ENCODE measurements around the gene CCDC122.

DNA sequence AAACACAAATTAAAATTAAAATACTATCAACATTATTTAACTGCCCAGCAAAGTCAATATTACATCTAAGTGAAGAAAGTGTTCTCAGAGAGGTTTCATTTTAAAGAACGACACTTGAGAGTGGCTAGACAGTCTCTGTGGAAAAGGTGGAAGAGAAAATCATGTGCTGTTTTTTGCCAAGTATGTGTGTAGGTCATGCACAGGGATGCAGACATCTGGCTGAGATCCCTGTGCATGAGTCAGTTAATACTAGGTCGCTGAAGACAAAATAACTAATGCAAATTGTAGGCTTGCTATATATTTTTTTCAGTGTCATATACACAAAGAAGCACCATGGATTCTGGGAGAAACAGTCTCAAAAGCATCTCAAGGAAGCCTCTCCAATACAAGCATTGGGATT, 48.5 kb downstream of the CCDC122 start:
- TF ChIP-seq POLR2AphosphoS5 (IDR thresholded peaks at IDR 0.05; ENCODE audit: low read depth), result no peak
- TF ChIP-seq, protein P1, sequence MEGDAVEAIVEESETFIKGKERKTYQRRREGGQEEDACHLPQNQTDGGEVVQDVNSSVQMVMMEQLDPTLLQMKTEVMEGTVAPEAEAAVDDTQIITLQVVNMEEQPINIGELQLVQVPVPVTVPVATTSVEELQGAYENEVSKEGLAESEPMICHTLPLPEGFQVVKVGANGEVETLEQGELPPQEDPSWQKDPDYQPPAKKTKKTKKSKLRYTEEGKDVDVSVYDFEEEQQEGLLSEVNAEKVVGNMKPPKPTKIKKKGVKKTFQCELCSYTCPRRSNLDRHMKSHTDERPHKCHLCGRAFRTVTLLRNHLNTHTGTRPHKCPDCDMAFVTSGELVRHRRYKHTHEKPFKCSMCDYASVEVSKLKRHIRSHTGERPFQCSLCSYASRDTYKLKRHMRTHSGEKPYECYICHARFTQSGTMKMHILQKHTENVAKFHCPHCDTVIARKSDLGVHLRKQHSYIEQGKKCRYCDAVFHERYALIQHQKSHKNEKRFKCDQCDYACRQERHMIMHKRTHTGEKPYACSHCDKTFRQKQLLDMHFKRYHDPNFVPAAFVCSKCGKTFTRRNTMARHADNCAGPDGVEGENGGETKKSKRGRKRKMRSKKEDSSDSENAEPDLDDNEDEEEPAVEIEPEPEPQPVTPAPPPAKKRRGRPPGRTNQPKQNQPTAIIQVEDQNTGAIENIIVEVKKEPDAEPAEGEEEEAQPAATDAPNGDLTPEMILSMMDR (IDR thresholded peaks at IDR 0.05; ENCODE audit: insufficient read depth, low read length), result no peak
- TF ChIP-seq, protein P2, sequence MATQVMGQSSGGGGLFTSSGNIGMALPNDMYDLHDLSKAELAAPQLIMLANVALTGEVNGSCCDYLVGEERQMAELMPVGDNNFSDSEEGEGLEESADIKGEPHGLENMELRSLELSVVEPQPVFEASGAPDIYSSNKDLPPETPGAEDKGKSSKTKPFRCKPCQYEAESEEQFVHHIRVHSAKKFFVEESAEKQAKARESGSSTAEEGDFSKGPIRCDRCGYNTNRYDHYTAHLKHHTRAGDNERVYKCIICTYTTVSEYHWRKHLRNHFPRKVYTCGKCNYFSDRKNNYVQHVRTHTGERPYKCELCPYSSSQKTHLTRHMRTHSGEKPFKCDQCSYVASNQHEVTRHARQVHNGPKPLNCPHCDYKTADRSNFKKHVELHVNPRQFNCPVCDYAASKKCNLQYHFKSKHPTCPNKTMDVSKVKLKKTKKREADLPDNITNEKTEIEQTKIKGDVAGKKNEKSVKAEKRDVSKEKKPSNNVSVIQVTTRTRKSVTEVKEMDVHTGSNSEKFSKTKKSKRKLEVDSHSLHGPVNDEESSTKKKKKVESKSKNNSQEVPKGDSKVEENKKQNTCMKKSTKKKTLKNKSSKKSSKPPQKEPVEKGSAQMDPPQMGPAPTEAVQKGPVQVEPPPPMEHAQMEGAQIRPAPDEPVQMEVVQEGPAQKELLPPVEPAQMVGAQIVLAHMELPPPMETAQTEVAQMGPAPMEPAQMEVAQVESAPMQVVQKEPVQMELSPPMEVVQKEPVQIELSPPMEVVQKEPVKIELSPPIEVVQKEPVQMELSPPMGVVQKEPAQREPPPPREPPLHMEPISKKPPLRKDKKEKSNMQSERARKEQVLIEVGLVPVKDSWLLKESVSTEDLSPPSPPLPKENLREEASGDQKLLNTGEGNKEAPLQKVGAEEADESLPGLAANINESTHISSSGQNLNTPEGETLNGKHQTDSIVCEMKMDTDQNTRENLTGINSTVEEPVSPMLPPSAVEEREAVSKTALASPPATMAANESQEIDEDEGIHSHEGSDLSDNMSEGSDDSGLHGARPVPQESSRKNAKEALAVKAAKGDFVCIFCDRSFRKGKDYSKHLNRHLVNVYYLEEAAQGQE (IDR thresholded peaks at IDR 0.05; ENCODE audit: insufficient replicate concordance, low read depth), result no peak

Data from HL-60 (cell line).